ENCODE data around the gene TSPAN6. TPM values are rescaled to one million over a fixed set of nuclear protein-coding genes. Genes with fewer than 3 reads are reported as not detected.

TSPAN6 gene
- total RNA-seq, 6 experiments from 2014 or later: 14.5 to 20.7 (median 18.3) TPM

- H3K27ac Mint-ChIP-seq: peak overlapping the region; percentile 43; the same call in 1 of the 2 replicates
- DNase-seq: no peak
- no peak overlapping the region for H3K4me3 Mint-ChIP-seq
- no peaks in the 10 kb centered on the region; the same call in 1 of the 2 replicates for H3K27me3 Mint-ChIP-seq (ENCODE audit: insufficient read depth)
- H3K4me1 Mint-ChIP-seq (ENCODE audit: low read depth): peaks cover 51% of the 10 kb centered on the region
- no peak for TF ChIP-seq CTCF (IDR thresholded peaks at IDR 0.05)
- H3K9me3 Mint-ChIP-seq: no peaks in the 10 kb centered on the region
- H3K36me3 Mint-ChIP-seq (ENCODE audit: low read depth): no peaks in the 10 kb centered on the region
These were observed 5.7 kb upstream of the TSPAN6 start for GRCh38 chrX:100642290-100642689.

- TF ChIP-seq CTCF (IDR thresholded peaks at IDR 0.05): no peak
- H3K27me3 Mint-ChIP-seq (ENCODE audit: insufficient read depth): no peaks in the 10 kb centered on the region; the same call in 1 of the 2 replicates
- peak overlapping the region; percentile 92 for H3K4me3 Mint-ChIP-seq
- DNase-seq: no peak
- no peaks in the 10 kb centered on the region for H3K36me3 Mint-ChIP-seq (ENCODE audit: low read depth)
- no peaks in the 10 kb centered on the region for H3K9me3 Mint-ChIP-seq
- peak overlapping the region; percentile 89 for H3K27ac Mint-ChIP-seq
- H3K4me1 Mint-ChIP-seq (ENCODE audit: low read depth): peaks cover 17% of the 10 kb centered on the region
These were observed 651 bp downstream of the TSPAN6 start for GRCh38 chrX:100635989-100636320.

GRCh38 chrX:100635040-100635439 is 1.6 kb downstream of the TSPAN6 start:
- Mint-ChIP-seq H3K4me3 (no peak overlapping the region), H3K27me3 (ENCODE audit: insufficient read depth) (no peaks in the 10 kb centered on the region; the same call in 1 of the 2 replicates), H3K36me3 (ENCODE audit: low read depth) (no peaks in the 10 kb centered on the region), H3K27ac (no peak overlapping the region), H3K4me1 (ENCODE audit: low read depth) (peaks cover 17% of the 10 kb centered on the region), H3K9me3 (no peaks in the 10 kb centered on the region)
- TF ChIP-seq CTCF (IDR thresholded peaks at IDR 0.05): no peak
- no peak for DNase-seq

GRCh38 chrX:100625985-100626491 is 10.6 kb downstream of the TSPAN6 start:
- H3K36me3 Mint-ChIP-seq (ENCODE audit: low read depth): no peaks in the 10 kb centered on the region
- no peaks in the 10 kb centered on the region for H3K27me3 Mint-ChIP-seq (ENCODE audit: insufficient read depth)
- DNase-seq: no peak

GRCh38 chrX:100623001-100623400 is 13.6 kb downstream of the TSPAN6 start:
- TF ChIP-seq CTCF (IDR thresholded peaks at IDR 0.05): no peak
- Mint-ChIP-seq H3K4me3 (no peak overlapping the region), H3K36me3 (ENCODE audit: low read depth) (no peaks in the 10 kb centered on the region), H3K27me3 (ENCODE audit: insufficient read depth) (no peaks in the 10 kb centered on the region), H3K9me3 (no peaks in the 10 kb centered on the region), H3K4me1 (ENCODE audit: low read depth) (no peaks in the 10 kb centered on the region), H3K27ac (no peak overlapping the region)
- no peak for DNase-seq

More at GRCh38 chrX:100625985-100626491, 10.6 kb downstream of the TSPAN6 start:
- no peak for TF ChIP-seq CTCF (IDR thresholded peaks at IDR 0.05)
- H3K4me3 Mint-ChIP-seq: no peak overlapping the region
- no peaks in the 10 kb centered on the region for H3K9me3 Mint-ChIP-seq
- no peaks in the 10 kb centered on the region for H3K4me1 Mint-ChIP-seq (ENCODE audit: low read depth)
- H3K27ac Mint-ChIP-seq: no peak overlapping the region

GRCh38 chrX:100615005-100615404 is 21.6 kb downstream of the TSPAN6 start:
- DNase-seq: peak; percentile 58
- Mint-ChIP-seq H3K9me3 (no peaks in the 10 kb centered on the region), H3K27ac (no peak overlapping the region; the same call in 1 of the 2 replicates), H3K36me3 (ENCODE audit: low read depth) (no peaks in the 10 kb centered on the region), H3K4me3 (no peak overlapping the region), H3K4me1 (ENCODE audit: low read depth) (peaks cover 9% of the 10 kb centered on the region), H3K27me3 (ENCODE audit: insufficient read depth) (0 out of 2 replicates have a peak, but pooled peaks cover 4% of the 10 kb centered on the region)
- peak; percentile 75 for TF ChIP-seq CTCF (IDR thresholded peaks at IDR 0.05)

All from HFFc6 (cell line).